ENCODE results near the gene MAP1LC3B. TPM values are rescaled to one million over a fixed set of nuclear protein-coding genes. Genes with fewer than 3 reads are reported as not detected.

Gene MAP1LC3B
- total RNA-seq, 1 experiment from 2014 or later, result 75.2 TPM

GRCh38 chr16:87365021-87365713 lies 27.0 kb upstream of the MAP1LC3B start (continued):
- no peak for TF ChIP-seq TCF7L2 (IDR thresholded peaks at IDR 0.05; ENCODE audit: low read depth, low read length)

GRCh38 chr16:87366288-87366687 lies 25.8 kb upstream of the MAP1LC3B start:
- no peaks in the 10 kb centered on the region for H3K36me3 ChIP-seq (ENCODE audit: control insufficient read depth, insufficient read depth, low read length)
- H3K27ac ChIP-seq (ENCODE audit: low read length), result no peak overlapping the region
- H3K4me1 ChIP-seq (ENCODE audit: control insufficient read depth, insufficient read depth, low read length), result no peaks in the 10 kb centered on the region
- POLR2A ChIA-PET, result no interaction called here
- no peaks in the 10 kb centered on the region for H3K9me3 ChIP-seq (ENCODE audit: control insufficient read depth, insufficient read depth, low read depth, low read length)
- H3K4me3 ChIP-seq (ENCODE audit: low read depth in 2 of 2, low read length in 2 of 2), result no peak overlapping the region
- in situ Hi-C loops (cut with HindIII; ENCODE audit: low pct_unique_long_range_greater_than_20kb, low sequenced_read_pairs), result no loop called here
- no peak for ATAC-seq
- intact Hi-C loops (cut with micrococcal nuclease; ENCODE audit: unreplicated experiment), result no loop called here
- no TSS peak for BruUV-seq (replicated peaks)
- CTCF ChIA-PET, result no interaction called here
- no peaks in the 10 kb centered on the region for H3K27me3 ChIP-seq (ENCODE audit: control insufficient read depth, insufficient read depth, low read length)
- TF ChIP-seq REST (IDR thresholded peaks at IDR 0.05; ENCODE audit: insufficient read depth in 1 of 2, low read depth in 2 of 2, low read length in 1 of 2), result no peak
- no peak for DNase-seq (ENCODE audit: low read depth, low spot score)

GRCh38 chr16:87366930-87367329 lies 25.2 kb upstream of the MAP1LC3B start:
- ATAC-seq (no peak), DNase-seq (ENCODE audit: low read depth, low spot score) (no peak)
- no TSS peak for BruUV-seq (replicated peaks)
- TF ChIP-seq CTCF (IDR thresholded peaks at IDR 0.05) (no peak), REST (IDR thresholded peaks at IDR 0.05; ENCODE audit: insufficient read depth in 1 of 2, low read depth in 2 of 2, low read length in 1 of 2) (no peak), TCF7L2 (IDR thresholded peaks at IDR 0.05; ENCODE audit: low read depth, low read length) (no peak), SIN3A (IDR thresholded peaks at IDR 0.05; ENCODE audit: borderline replicate concordance, insufficient read depth, low read depth, low read length) (no peak), POLR2AphosphoS5 (IDR thresholded peaks at IDR 0.05; ENCODE audit: low read depth, low read length) (no peak)
- no peaks in the 10 kb centered on the region for H3K9me3 ChIP-seq (ENCODE audit: control insufficient read depth, insufficient read depth, low read depth, low read length)
- ChIA-PET POLR2A (interaction anchor here (0.6 kb wide), 1 partner anchor 102 kb away, joined by 3 read pairs; no protein-coding TSS in a partner anchor), CTCF (no interaction called here)
- intact Hi-C loops (cut with micrococcal nuclease; ENCODE audit: unreplicated experiment), result no loop called here
- H3K4me3 ChIP-seq (ENCODE audit: low read depth in 2 of 2, low read length in 2 of 2), result no peak overlapping the region
- no peak overlapping the region for H3K27ac ChIP-seq (ENCODE audit: low read length)
- no peaks in the 10 kb centered on the region for H3K27me3 ChIP-seq (ENCODE audit: control insufficient read depth, insufficient read depth, low read length)
- no peaks in the 10 kb centered on the region for H3K4me1 ChIP-seq (ENCODE audit: control insufficient read depth, insufficient read depth, low read length)
- in situ Hi-C loops (cut with HindIII; ENCODE audit: low pct_unique_long_range_greater_than_20kb, low sequenced_read_pairs), result no loop called here
- H3K36me3 ChIP-seq (ENCODE audit: control insufficient read depth, insufficient read depth, low read length), result no peaks in the 10 kb centered on the region

Measured in Panc1 (cell line).